HL-60 (cell line): ENCODE measurements around the gene ARAP3.

ENCODE experiments used
- DNase-seq, 2 experiments: peaks; one replicate each; pipeline ENCODE4 v3.0.0-alpha.2; 2010 to 2020; ENCODE audit warnings: low read depth in 1 of 2, low spot score in 1 of 2
- H3K27ac ChIP-seq: fragments of 250-450 bp; sonication (Bioruptor Pico); replicated peaks from 2 replicates; pipeline ENCODE4 v1.5.1; 2020; ENCODE audit warnings: mild to moderate bottlenecking, moderate library complexity
- H3K27me3 ChIP-seq: fragments of 250-450 bp; sonication (Bioruptor Pico); 2 replicates; pipeline ENCODE4 v1.5.1; 2021; ENCODE audit warnings: mild to moderate bottlenecking, moderate library complexity; ENCODE audit not compliant: insufficient read depth, poor library complexity, severe bottlenecking
- H3K4me3 ChIP-seq: replicated peaks from 2 replicates; pipeline ENCODE4 v1.5.1; 2011; ENCODE audit warnings: mild to moderate bottlenecking, control low read depth, low read length; ENCODE audit not compliant: insufficient read depth
- CTCF ChIP-seq: IDR thresholded peaks from one replicate; pipeline ENCODE4 v1.5.1; 2011; ENCODE audit warnings: low read length, control low read depth, inconsistent platforms; ENCODE audit not compliant: insufficient read depth
- GABPA ChIP-seq: IDR thresholded peaks from 2 replicates; pipeline ENCODE4 v1.6.1; 2012; ENCODE audit warnings: low read depth
- POLR2AphosphoS5 ChIP-seq: IDR thresholded peaks from 2 replicates; pipeline ENCODE4 v1.6.1; 2012; ENCODE audit warnings: low read depth
- REST ChIP-seq: IDR thresholded peaks from 2 replicates; pipeline ENCODE4 v1.6.1; 2012; ENCODE audit warnings: low read depth; ENCODE audit not compliant: insufficient replicate concordance
- SPI1 ChIP-seq: IDR thresholded peaks from 2 replicates; pipeline ENCODE4 v1.6.1; 2012; ENCODE audit warnings: low read depth, mild to moderate bottlenecking, borderline replicate concordance

The ARAP3 gene

GRCh38 chr5:141714542-141715310 is 32.7 kb upstream of the ARAP3 start:
- Histone ChIP-seq H3K4me3 (no peak overlapping the region), H3K27me3 (no peaks in the 10 kb centered on the region), H3K27ac (no peak overlapping the region)
- no peak for TF ChIP-seq POLR2AphosphoS5
- no peak for TF ChIP-seq REST
- no peak for TF ChIP-seq SPI1
- no peak for TF ChIP-seq GABPA
- TF ChIP-seq CTCF = no peak
- DNase-seq = no peak

GRCh38 chr5:141713616-141714309 is 31.7 kb upstream of the ARAP3 start:
- no peak for DNase-seq
- H3K27me3 ChIP-seq = no peaks in the 10 kb centered on the region
- no peak for TF ChIP-seq CTCF
- TF ChIP-seq SPI1 = no peak
- TF ChIP-seq GABPA = no peak
- TF ChIP-seq POLR2AphosphoS5 = no peak
- no peak for TF ChIP-seq REST
- no peak overlapping the region for H3K4me3 ChIP-seq
- H3K27ac ChIP-seq = no peak overlapping the region

- no peak overlapping the region for H3K27ac ChIP-seq
- H3K4me3 ChIP-seq = no peak overlapping the region
- peaks cover 2% of the 10 kb centered on the region for H3K27me3 ChIP-seq
- no peak for TF ChIP-seq POLR2AphosphoS5
- no peak for TF ChIP-seq CTCF
- TF ChIP-seq GABPA = no peak
- TF ChIP-seq SPI1 = no peak
- TF ChIP-seq REST = no peak
- no peak for DNase-seq
Observed at GRCh38 chr5:141711687-141712086, 29.7 kb upstream of the ARAP3 start.
